PC-3 (cell line): ENCODE measurements around the gene FOXRED2. TPM values are rescaled to one million over a fixed set of nuclear protein-coding genes. Genes with fewer than 3 reads are reported as not detected.
"Not testable (repeated sequence)": the region's sequence is repeated elsewhere in the genome, so short reads cannot be mapped to it uniquely, and the experiment has no call there.

Experiments used
- ATAC-seq: fragments of 200-7000 bp; cut with Tn5 transposase; 2 replicates; pipeline ENCODE4 v1.9.1; 2020; ENCODE audit warnings: mild to moderate bottlenecking, moderate library complexity
- BruUV-seq: library from RNA; stranded (reverse); fragments of 400-500 nt; replicated peaks from 2 replicates; lab custom pipeline; 2021; lab: Mats Ljungman, UMichigan
- CTCF ChIA-PET: fragments of 300-600 bp; sonication (Branson Sonifier 250); formaldehyde crosslinking; loops from one replicate; lab custom pipeline; 2022; ENCODE audit warnings: antibody characterized with exemption; lab: Charles Lee
- POLR2A ChIA-PET: fragments of 300-600 bp; sonication (Branson Sonifier 250); formaldehyde crosslinking; loops from one replicate; lab custom pipeline; 2022; ENCODE audit warnings: antibody characterized with exemption; ENCODE audit not compliant: unreplicated experiment; lab: Charles Lee
- DNase-seq: peaks from one replicate; pipeline ENCODE4 v3.0.0-alpha.2; 2015
- H2AFZ ChIP-seq: fragments of 300-600 bp; sonication (generic); 2 replicates; pipeline ENCODE4 v1.6.0; 2016; ENCODE audit warnings: antibody characterized with exemption, low read length
- H3F3A ChIP-seq: fragments of 300-600 bp; sonication (generic); one replicate; pipeline ENCODE4 v1.6.0; 2017; ENCODE audit warnings: antibody characterized with exemption, low read length, control low read depth, mild to moderate bottlenecking; ENCODE audit not compliant: unreplicated experiment
- H3K27ac ChIP-seq: fragments of 300-600 bp; sonication (generic); 2 replicates; pipeline ENCODE4 v1.5.1; 2016; ENCODE audit warnings: mild to moderate bottlenecking, low read length
- H3K27me3 ChIP-seq: fragments of 300-600 bp; sonication (generic); 2 replicates; pipeline ENCODE4 v1.6.1; 2016; ENCODE audit warnings: low read length, mixed read lengths
- H3K36me3 ChIP-seq: fragments of 300-600 bp; sonication (generic); 2 replicates; pipeline ENCODE4 v1.6.1; 2016; ENCODE audit warnings: low read depth, mixed run types, low read length, mixed read lengths
- H3K4me1 ChIP-seq: fragments of 300-600 bp; sonication (generic); 2 replicates; pipeline ENCODE4 v1.5.1; 2016; ENCODE audit warnings: low read length; ENCODE audit not compliant: insufficient read depth
- H3K4me2 ChIP-seq: fragments of 300-600 bp; sonication (generic); 2 replicates; pipeline ENCODE4 v1.6.0; 2016; ENCODE audit warnings: low read length
- H3K4me3 ChIP-seq: fragments of 300-600 bp; sonication (generic); 2 replicates; pipeline ENCODE4 v1.5.1; 2016; ENCODE audit warnings: mild to moderate bottlenecking, low read length, mixed read lengths
- H3K79me2 ChIP-seq: fragments of 300-600 bp; sonication (generic); 2 replicates; pipeline ENCODE4 v1.6.1; 2017; ENCODE audit warnings: low read length, mixed read lengths
- H3K9ac ChIP-seq: fragments of 300-600 bp; sonication (generic); 2 replicates; pipeline ENCODE4 v1.6.0; 2016; ENCODE audit warnings: mild to moderate bottlenecking, low read length
- H3K9me2 ChIP-seq: fragments of 300-600 bp; sonication (generic); replicated peaks from 2 replicates; pipeline ENCODE4 v1.6.1; 2016; ENCODE audit warnings: mixed run types, low read length, mixed read lengths
- H3K9me3 ChIP-seq: fragments of 300-600 bp; sonication (generic); 2 replicates; pipeline ENCODE4 v1.6.1; 2016; ENCODE audit warnings: low read length, mixed read lengths
- H4K20me1 ChIP-seq: fragments of 300-600 bp; sonication (generic); 2 replicates; pipeline ENCODE4 v1.6.1; 2016; ENCODE audit warnings: low read length, mixed read lengths
- CTCF ChIP-seq: fragments of 300-600 bp; sonication (generic); conservative IDR thresholded peaks from 2 replicates; pipeline ENCODE4 v1.5.1; 2017; ENCODE audit warnings: antibody characterized with exemption, low read depth, mild to moderate bottlenecking, low read length
- EZH2 ChIP-seq: fragments of 300-600 bp; sonication (generic); IDR thresholded peaks from one replicate; pipeline ENCODE4 v1.6.1; 2017; ENCODE audit warnings: antibody characterized with exemption, mild to moderate bottlenecking, low read length; ENCODE audit not compliant: unreplicated experiment
- EZH2phosphoT487 ChIP-seq: fragments of 300-600 bp; sonication (generic); IDR thresholded peaks from 2 replicates; pipeline ENCODE4 v1.6.1; 2018; ENCODE audit warnings: mild to moderate bottlenecking, antibody characterized with exemption, low read length, borderline replicate concordance
- intact Hi-C: fragments of 100-400 bp; cut with micrococcal nuclease; formaldehyde crosslinking; loops from 2 replicates; pipeline ENCODE4 v1.9.0; 2023
- total RNA-seq: library from RNA; depleted of rRNA; stranded (reverse); fragments of >200 nt; gene quantifications from 2 replicates; pipeline ENCODE4 v1.2.3, GENCODE V29; 2014

The FOXRED2 gene
- total RNA-seq, 1 experiment from 2014 or later: 5.5 TPM

- H3K36me3 ChIP-seq: no peaks in the 10 kb centered on the region
- peaks cover 35% of the 10 kb centered on the region for H3K4me1 ChIP-seq
- H3K27ac ChIP-seq: no peak overlapping the region
- H3K9me3 ChIP-seq: no peaks in the 10 kb centered on the region
- no peaks in the 10 kb centered on the region for H3K9me2 ChIP-seq
- no peaks in the 10 kb centered on the region for H3K79me2 ChIP-seq
- ChIA-PET CTCF (no interaction called here), POLR2A (no interaction called here)
- BruUV-seq: no TSS peak
- no peak for TF ChIP-seq CTCF
- TF ChIP-seq EZH2: no peak
- no peak for TF ChIP-seq EZH2phosphoT487
- no peaks in the 10 kb centered on the region for H3K27me3 ChIP-seq
- intact Hi-C loops: loop anchor here (2.0 kb wide), 1 partner anchor 67 kb away; the partner anchor contains the start of gene MYH9
- ATAC-seq (no peak), DNase-seq (no peak)
- no peaks in the 10 kb centered on the region for H3F3A ChIP-seq
- H2AFZ ChIP-seq: no peak overlapping the region
- H3K4me3 ChIP-seq: no peak overlapping the region
- H3K4me2 ChIP-seq: no peak overlapping the region
- H3K9ac ChIP-seq: no peak overlapping the region
- H4K20me1 ChIP-seq: no peaks in the 10 kb centered on the region
Observed at GRCh38 chr22:36453855-36454378, 52.9 kb downstream of the FOXRED2 start.

- peak; percentile 67 for DNase-seq
- H3K9me2 ChIP-seq, H3K36me3 ChIP-seq, H3K79me2 ChIP-seq, BruUV-seq, H3K4me2 ChIP-seq, POLR2A ChIA-PET, H3K27me3 ChIP-seq, H4K20me1 ChIP-seq, H3K9ac ChIP-seq, H3F3A ChIP-seq, H3K9me3 ChIP-seq, CTCF ChIA-PET, H2AFZ ChIP-seq, H3K4me3 ChIP-seq: not testable (repeated sequence)
- H3K4me1 ChIP-seq: peaks cover 29% of the 10 kb centered on the region
- peak; percentile 45 for ATAC-seq
- intact Hi-C loops: loop anchor here (2.0 kb wide), 1 partner anchor 66 kb away; the partner anchor contains the start of gene MYH9
- H3K27ac ChIP-seq: peak overlapping the region; percentile 32; the same call in 1 of the 2 replicates
Observed at GRCh38 chr22:36452978-36453607, 53.7 kb downstream of the FOXRED2 start.

- H3K4me2 ChIP-seq: no peak overlapping the region
- no peak overlapping the region for H3K4me3 ChIP-seq
- H3F3A ChIP-seq: no peaks in the 10 kb centered on the region
- CTCF ChIA-PET: interaction anchor here (0.7 kb wide), 1 partner anchor 101 kb away, joined by 4 read pairs; no protein-coding TSS in a partner anchor
- no peaks in the 10 kb centered on the region for H3K79me2 ChIP-seq
- no peaks in the 10 kb centered on the region for H3K36me3 ChIP-seq
- no peaks in the 10 kb centered on the region for H3K9me3 ChIP-seq
- no peak overlapping the region for H2AFZ ChIP-seq
- intact Hi-C loops: loop anchor here (2.0 kb wide), 1 partner anchor 66 kb away; the partner anchor contains the start of gene MYH9
- BruUV-seq: TSS peak; percentile 64
- peaks cover 29% of the 10 kb centered on the region for H3K4me1 ChIP-seq
- no peak for TF ChIP-seq EZH2
- no peaks in the 10 kb centered on the region for H4K20me1 ChIP-seq
- POLR2A ChIA-PET: no interaction called here
- H3K27ac ChIP-seq: peak overlapping the region; percentile 32
- no peaks in the 10 kb centered on the region for H3K27me3 ChIP-seq
- DNase-seq (no peak), ATAC-seq (no peak)
- H3K9ac ChIP-seq: no peak overlapping the region
- H3K9me2 ChIP-seq: no peaks in the 10 kb centered on the region
Observed at GRCh38 chr22:36452250-36452977, 54.4 kb downstream of the FOXRED2 start.

- H3K9me2 ChIP-seq, H3F3A ChIP-seq, H3K9me3 ChIP-seq, H3K4me3 ChIP-seq, ATAC-seq, H3K9ac ChIP-seq, intact Hi-C loops, H3K4me2 ChIP-seq, H3K27me3 ChIP-seq, H3K36me3 ChIP-seq, H4K20me1 ChIP-seq, POLR2A ChIA-PET, DNase-seq, H3K79me2 ChIP-seq, BruUV-seq, CTCF ChIA-PET, H2AFZ ChIP-seq: not testable (repeated sequence)
- Histone ChIP-seq H3K4me1 (peaks cover 29% of the 10 kb centered on the region), H3K27ac (peak overlapping the region; percentile 32)
Observed at GRCh38 chr22:36450923-36451322, 55.9 kb downstream of the FOXRED2 start.
